Cardiac fibroblast (primary cell): ENCODE results near the gene IMMP2L.
A peak's percentile ranks its signal among the peaks of the same experiment; 100 is the strongest.

Experiments
- DNase-seq, 2 donors: peaks; one replicate each; pipeline versions ENCODE4 v3.0.0 to v3.0.0-alpha.2; 2010; ENCODE audit warnings: low read depth in 2 of 2
- H3K4me3 ChIP-seq, 2 donors: replicated peaks in 1 of 2; 1 replicate in 1 of 2; 2 replicates in 1 of 2; pipeline ENCODE4 v1.5.1; 2011; ENCODE audit warnings: low read depth in 2 of 2, low read length in 2 of 2, mild to moderate bottlenecking in 2 of 2, moderate library complexity in 1 of 2
- CTCF ChIP-seq: IDR thresholded peaks from one replicate; pipeline ENCODE4 v1.5.1; 2011; ENCODE audit warnings: low read depth, mild to moderate bottlenecking, low read length, inconsistent platforms

The IMMP2L gene

GRCh38 chr7:111012149-111012548, 550.1 kb downstream of the IMMP2L start:
- DNase-seq, result peak; percentile 18 to 63
- no peak overlapping the region for H3K4me3 ChIP-seq
- no peak for TF ChIP-seq CTCF

- TF ChIP-seq CTCF, result no peak
- no peak overlapping the region for H3K4me3 ChIP-seq
- DNase-seq, result peak in 1 of 2 donors; percentile 33
These were observed 550.8 kb downstream of the IMMP2L start for GRCh38 chr7:111011520-111011919.

GRCh38 chr7:111010798-111011197, 551.5 kb downstream of the IMMP2L start:
- H3K4me3 ChIP-seq, result no peak overlapping the region
- TF ChIP-seq CTCF, result no peak
- DNase-seq, result no peak

- DNase-seq, result no peak
- no peak overlapping the region for H3K4me3 ChIP-seq
- no peak for TF ChIP-seq CTCF
These were observed 552.7 kb downstream of the IMMP2L start for GRCh38 chr7:111009526-111010040.

- TF ChIP-seq CTCF, result no peak
- no peak overlapping the region for H3K4me3 ChIP-seq
- peak in 1 of 2 donors; percentile 75 for DNase-seq
These were observed 555.6 kb downstream of the IMMP2L start for GRCh38 chr7:111006691-111007090.

- TF ChIP-seq CTCF, result no peak
- no peak for DNase-seq
These were observed 556.3 kb downstream of the IMMP2L start for GRCh38 chr7:111006040-111006439.

GRCh38 chr7:111005445-111005844, 556.8 kb downstream of the IMMP2L start:
- DNase-seq, result no peak
- H3K4me3 ChIP-seq, result no peak overlapping the region
- no peak for TF ChIP-seq CTCF

More at GRCh38 chr7:111006040-111006439, 556.3 kb downstream of the IMMP2L start:
- H3K4me3 ChIP-seq, result no peak overlapping the region
